GM19023 (cell line): ENCODE measurements around the gene LRRC4C.

Experiments used
- ATAC-seq: cut with Tn5 transposase; IDR thresholded peaks from one replicate; pipeline ENCODE4 v1.9.1; 2021; ENCODE audit warnings: mild to moderate bottlenecking, moderate library complexity; ENCODE audit not compliant: unreplicated experiment

LRRC4C gene

GRCh38 chr11:41419901-41420300 is 39.6 kb downstream of the LRRC4C start:
- ATAC-seq: no peak

- no peak for ATAC-seq
Measured at GRCh38 chr11:41414771-41415440, 44.5 kb downstream of the LRRC4C start.

- peak; percentile 87 for ATAC-seq
Measured at GRCh38 chr11:41413843-41414242, 45.6 kb downstream of the LRRC4C start.

GRCh38 chr11:41405812-41406211 is 53.6 kb downstream of the LRRC4C start:
- no peak for ATAC-seq

GRCh38 chr11:41404109-41404508 is 55.3 kb downstream of the LRRC4C start:
- ATAC-seq: no peak

GRCh38 chr11:41403458-41403857 is 56.0 kb downstream of the LRRC4C start:
- ATAC-seq: no peak

GRCh38 chr11:41400819-41401382 is 58.6 kb downstream of the LRRC4C start:
- no peak for ATAC-seq

GRCh38 chr11:41400124-41400523 is 59.3 kb downstream of the LRRC4C start:
- ATAC-seq: no peak

- ATAC-seq: no peak
Measured at GRCh38 chr11:41399323-41399722, 60.1 kb downstream of the LRRC4C start.

- ATAC-seq: no peak
Measured at GRCh38 chr11:41398175-41398574, 61.3 kb downstream of the LRRC4C start.

GRCh38 chr11:41394521-41395195 is 64.8 kb downstream of the LRRC4C start:
- ATAC-seq: no peak

- no peak for ATAC-seq
Measured at GRCh38 chr11:41392596-41392995, 66.9 kb downstream of the LRRC4C start.

GRCh38 chr11:41389623-41390130 is 69.8 kb downstream of the LRRC4C start:
- no peak for ATAC-seq

- ATAC-seq: no peak
Measured at GRCh38 chr11:41384329-41384728, 75.1 kb downstream of the LRRC4C start.

GRCh38 chr11:41383768-41384167 is 75.7 kb downstream of the LRRC4C start:
- no peak for ATAC-seq

- ATAC-seq: no peak
Measured at GRCh38 chr11:41382927-41383326, 76.5 kb downstream of the LRRC4C start.

- ATAC-seq: no peak
Measured at GRCh38 chr11:41379084-41379483, 80.4 kb downstream of the LRRC4C start.

GRCh38 chr11:41377709-41378394 is 81.6 kb downstream of the LRRC4C start:
- ATAC-seq: no peak

- no peak for ATAC-seq
Measured at GRCh38 chr11:41351825-41352224, 107.6 kb downstream of the LRRC4C start.

- no peak for ATAC-seq
Measured at GRCh38 chr11:41346042-41346441, 113.4 kb downstream of the LRRC4C start.
